Activated gamma-delta T cell (primary cell): ENCODE results near the gene TENM4.

Experiments used
- DNase-seq: peaks from one replicate; lab custom pipeline; 2025; lab: John Stamatoyannopoulos, UW

Gene TENM4

GRCh38 chr11:79342686-79343085, 98.1 kb downstream of the TENM4 start:
- DNase-seq = no peak

- no peak for DNase-seq
These were observed 98.6 kb downstream of the TENM4 start for GRCh38 chr11:79342236-79342635.

GRCh38 chr11:79340535-79340934, 100.3 kb downstream of the TENM4 start:
- no peak for DNase-seq

GRCh38 chr11:79336797-79337517, 103.9 kb downstream of the TENM4 start:
- DNase-seq = no peak

GRCh38 chr11:79335681-79336080, 105.1 kb downstream of the TENM4 start:
- DNase-seq = no peak

- no peak for DNase-seq
These were observed 107.5 kb downstream of the TENM4 start for GRCh38 chr11:79333355-79333754.

- DNase-seq = no peak
These were observed 108.8 kb downstream of the TENM4 start for GRCh38 chr11:79332017-79332416.

- no peak for DNase-seq
These were observed 109.5 kb downstream of the TENM4 start for GRCh38 chr11:79331203-79331901.

GRCh38 chr11:79330651-79331050, 110.2 kb downstream of the TENM4 start:
- no peak for DNase-seq

- DNase-seq = no peak
These were observed 111.3 kb downstream of the TENM4 start for GRCh38 chr11:79329561-79329960.

GRCh38 chr11:79328402-79328801, 112.4 kb downstream of the TENM4 start:
- DNase-seq = no peak

GRCh38 chr11:79325851-79326250, 115.0 kb downstream of the TENM4 start:
- no peak for DNase-seq

- DNase-seq = no peak
These were observed 119.6 kb downstream of the TENM4 start for GRCh38 chr11:79321263-79321662.

GRCh38 chr11:79314906-79315689, 125.7 kb downstream of the TENM4 start:
- DNase-seq = no peak

GRCh38 chr11:79313530-79313913, 127.3 kb downstream of the TENM4 start:
- no peak for DNase-seq

GRCh38 chr11:79312617-79313529, 128.0 kb downstream of the TENM4 start:
- no peak for DNase-seq

GRCh38 chr11:79311461-79311860, 129.4 kb downstream of the TENM4 start:
- DNase-seq = no peak

GRCh38 chr11:79309407-79309806, 131.4 kb downstream of the TENM4 start:
- no peak for DNase-seq

GRCh38 chr11:79308429-79308828, 132.4 kb downstream of the TENM4 start:
- DNase-seq = no peak

- no peak for DNase-seq
These were observed 136.1 kb downstream of the TENM4 start for GRCh38 chr11:79304599-79305212.

GRCh38 chr11:79296141-79296540, 144.7 kb downstream of the TENM4 start:
- DNase-seq = no peak
